ENCODE measurements around the gene TRPM4.

GRCh38 chr19:49135686-49136085 lies 21.9 kb upstream of the TRPM4 start:
- no peak for TF ChIP-seq POLR2A (IDR thresholded peaks at IDR 0.05)
- TF ChIP-seq, protein P1, sequence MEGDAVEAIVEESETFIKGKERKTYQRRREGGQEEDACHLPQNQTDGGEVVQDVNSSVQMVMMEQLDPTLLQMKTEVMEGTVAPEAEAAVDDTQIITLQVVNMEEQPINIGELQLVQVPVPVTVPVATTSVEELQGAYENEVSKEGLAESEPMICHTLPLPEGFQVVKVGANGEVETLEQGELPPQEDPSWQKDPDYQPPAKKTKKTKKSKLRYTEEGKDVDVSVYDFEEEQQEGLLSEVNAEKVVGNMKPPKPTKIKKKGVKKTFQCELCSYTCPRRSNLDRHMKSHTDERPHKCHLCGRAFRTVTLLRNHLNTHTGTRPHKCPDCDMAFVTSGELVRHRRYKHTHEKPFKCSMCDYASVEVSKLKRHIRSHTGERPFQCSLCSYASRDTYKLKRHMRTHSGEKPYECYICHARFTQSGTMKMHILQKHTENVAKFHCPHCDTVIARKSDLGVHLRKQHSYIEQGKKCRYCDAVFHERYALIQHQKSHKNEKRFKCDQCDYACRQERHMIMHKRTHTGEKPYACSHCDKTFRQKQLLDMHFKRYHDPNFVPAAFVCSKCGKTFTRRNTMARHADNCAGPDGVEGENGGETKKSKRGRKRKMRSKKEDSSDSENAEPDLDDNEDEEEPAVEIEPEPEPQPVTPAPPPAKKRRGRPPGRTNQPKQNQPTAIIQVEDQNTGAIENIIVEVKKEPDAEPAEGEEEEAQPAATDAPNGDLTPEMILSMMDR (IDR thresholded peaks at IDR 0.05), result no peak
